H9 (cell line): ENCODE measurements around the gene TRIP6. TPM values are rescaled to one million over a fixed set of nuclear protein-coding genes. Genes with fewer than 3 reads are reported as not detected.

Experiments
- DNase-seq: peaks from one replicate; pipeline ENCODE4 v3.0.0-alpha.2; 2017
- H2AFZ ChIP-seq: one replicate; pipeline ENCODE4 v1.6.1; 2013; ENCODE audit warnings: mild to moderate bottlenecking, low read length, control low read depth, moderate library complexity
- H2AK5ac ChIP-seq: 2 replicates; pipeline ENCODE4 v1.6.1; 2013; ENCODE audit warnings: low read length, control low read depth, mixed read lengths; ENCODE audit not compliant: insufficient read length
- H2BK120ac ChIP-seq: one replicate; pipeline ENCODE4 v1.6.1; 2013; ENCODE audit warnings: low read depth, mild to moderate bottlenecking, low read length, control low read depth, inconsistent platforms; ENCODE audit not compliant: poor library complexity, severe bottlenecking
- H2BK12ac ChIP-seq: 2 replicates; pipeline ENCODE4 v1.6.1; 2013; ENCODE audit warnings: low read length, control low read depth, mixed read lengths, low read depth; ENCODE audit not compliant: insufficient read length
- H2BK15ac ChIP-seq: 2 replicates; pipeline ENCODE4 v1.6.1; 2013; ENCODE audit warnings: low read depth, low read length, control low read depth
- H2BK20ac ChIP-seq: one replicate; pipeline ENCODE4 v1.6.1; 2013; ENCODE audit warnings: low read depth, mild to moderate bottlenecking, low read length, control low read depth, inconsistent platforms; ENCODE audit not compliant: poor library complexity, severe bottlenecking
- H2BK5ac ChIP-seq: 2 replicates; pipeline ENCODE4 v1.6.1; 2013; ENCODE audit warnings: low read length, control low read depth, mixed read lengths; ENCODE audit not compliant: insufficient read length
- H3K14ac ChIP-seq: 2 replicates; pipeline ENCODE4 v1.6.1; 2013; ENCODE audit warnings: low read length, control low read depth; ENCODE audit not compliant: insufficient read depth
- H3K18ac ChIP-seq: 2 replicates; pipeline ENCODE4 v1.6.1; 2013; ENCODE audit warnings: low read depth, mild to moderate bottlenecking, mixed read lengths, low read length, control low read depth; ENCODE audit not compliant: insufficient read length
- H3K23ac ChIP-seq: 2 replicates; pipeline ENCODE4 v1.6.1; 2013; ENCODE audit warnings: low read length, control low read depth, mixed read lengths, low read depth; ENCODE audit not compliant: insufficient read length
- H3K23me2 ChIP-seq: 2 replicates; pipeline ENCODE4 v1.6.1; 2013; ENCODE audit warnings: low read depth, mild to moderate bottlenecking, mixed read lengths, low read length, control low read depth; ENCODE audit not compliant: insufficient read length, poor library complexity, severe bottlenecking
- H3K27ac ChIP-seq: 2 replicates; pipeline ENCODE4 v1.5.1; 2013; ENCODE audit warnings: low read length, control low read depth, mixed read lengths, low read depth; ENCODE audit not compliant: insufficient read length
- H3K27me3 ChIP-seq: 2 replicates; pipeline ENCODE4 v1.6.1; 2013; ENCODE audit warnings: low read length, control low read depth, inconsistent platforms; ENCODE audit not compliant: insufficient read depth
- H3K4ac ChIP-seq: 2 replicates; pipeline ENCODE4 v1.6.1; 2013; ENCODE audit warnings: low read depth, mild to moderate bottlenecking, control low read depth, inconsistent platforms, low read length, moderate library complexity
- H3K4me1 ChIP-seq: 2 replicates; pipeline ENCODE4 v1.6.1; 2013; ENCODE audit warnings: low read length, control low read depth, inconsistent platforms; ENCODE audit not compliant: insufficient read depth
- H3K4me2 ChIP-seq: 2 replicates; pipeline ENCODE4 v1.6.1; 2013; ENCODE audit warnings: low read length, control low read depth, mixed read lengths; ENCODE audit not compliant: insufficient read length, insufficient read depth
- H3K56ac ChIP-seq: 2 replicates; pipeline ENCODE4 v1.6.1; 2013; ENCODE audit warnings: low read depth, mild to moderate bottlenecking, mixed read lengths, low read length, control low read depth; ENCODE audit not compliant: insufficient read length
- H3K79me1 ChIP-seq: 2 replicates; pipeline ENCODE4 v1.6.1; 2013; ENCODE audit warnings: low read depth, mild to moderate bottlenecking, moderate library complexity, low read length, control low read depth, inconsistent platforms; ENCODE audit not compliant: insufficient read depth, poor library complexity, severe bottlenecking
- H3K79me2 ChIP-seq: 2 replicates; pipeline ENCODE4 v1.6.1; 2013; ENCODE audit warnings: low read length, control low read depth, inconsistent platforms; ENCODE audit not compliant: insufficient read depth
- H3K9ac ChIP-seq: 2 replicates; pipeline ENCODE4 v1.6.1; 2013; ENCODE audit warnings: low read length, control low read depth, mixed read lengths; ENCODE audit not compliant: insufficient read length; ENCODE audit errors: extremely low read depth
- H3K9me3 ChIP-seq: one replicate; pipeline ENCODE4 v1.6.1; 2013; ENCODE audit warnings: low read depth, low read length, inconsistent platforms; ENCODE audit not compliant: control insufficient read depth
- H3T11ph ChIP-seq: one replicate; pipeline ENCODE4 v1.6.1; 2013; ENCODE audit warnings: mild to moderate bottlenecking, low read length, control low read depth, inconsistent platforms
- H4K20me1 ChIP-seq: one replicate; pipeline ENCODE4 v1.6.1; 2013; ENCODE audit not compliant: control insufficient read depth, insufficient read length, insufficient read depth
- H4K5ac ChIP-seq: 2 replicates; pipeline ENCODE4 v1.6.1; 2013; ENCODE audit warnings: low read depth, mild to moderate bottlenecking, mixed read lengths, low read length, control low read depth; ENCODE audit not compliant: insufficient read length
- H4K8ac ChIP-seq: replicated peaks from 2 replicates; pipeline ENCODE4 v1.6.1; 2013; ENCODE audit warnings: low read length, control low read depth, mixed read lengths, low read depth; ENCODE audit not compliant: insufficient read length
- H4K91ac ChIP-seq: 2 replicates; pipeline ENCODE4 v1.6.1; 2013; ENCODE audit warnings: low read depth, mild to moderate bottlenecking, moderate library complexity, mixed read lengths, low read length, control low read depth; ENCODE audit not compliant: insufficient read length
- H3K27ac Mint-ChIP-seq, 3 experiments: 2 replicates in 2 of 3; 3 replicates in 1 of 3; pipeline ENCODE4 v1.8.0; 2020 to 2021; ENCODE audit warnings: mixed read lengths in 3 of 3, mild to moderate bottlenecking in 1 of 3, moderate library complexity in 1 of 3
- H3K27me3 Mint-ChIP-seq: 2 replicates; pipeline ENCODE4 v1.8.0; 2021; ENCODE audit warnings: low read depth, mild to moderate bottlenecking, moderate library complexity, mixed read lengths
- H3K36me3 Mint-ChIP-seq, 3 experiments: 2 replicates in 2 of 3; 3 replicates in 1 of 3; pipeline ENCODE4 v1.8.0; 2020 to 2021; ENCODE audit warnings: low read depth in 3 of 3, mixed read lengths in 3 of 3; ENCODE audit not compliant: insufficient read depth in 1 of 3
- H3K4me1 Mint-ChIP-seq, 2 experiments: 2 replicates each; pipeline ENCODE4 v1.8.0; 2020; ENCODE audit warnings: mixed read lengths in 2 of 2
- H3K4me3 Mint-ChIP-seq, 2 experiments: 2 replicates in 1 of 2; 3 replicates in 1 of 2; pipeline ENCODE4 v1.8.0; 2020 to 2021; ENCODE audit warnings: mild to moderate bottlenecking in 2 of 2, mixed read lengths in 2 of 2, moderate library complexity in 1 of 2
- H3K9me3 Mint-ChIP-seq, 2 experiments: 2 replicates in 1 of 2; 3 replicates in 1 of 2; pipeline ENCODE4 v1.8.0; 2020; ENCODE audit warnings: mild to moderate bottlenecking in 2 of 2, mixed read lengths in 2 of 2, moderate library complexity in 1 of 2
- WGBS: extraction: QIAGEN DNeasy Blood & Tissue Kit; methylation state at CpG from one replicate; pipeline ENCODE4 v1.1.7; 2013; ENCODE audit warnings: missing lambda C conversion rate, low lambda C conversion rate, mixed read lengths; ENCODE audit not compliant: insufficient read length; ENCODE audit errors: extremely low coverage; 5-methylcytosine and 5-hydroxymethylcytosine counted together
- total RNA-seq: library from RNA; stranded (reverse); gene quantifications from 2 replicates; pipeline ENCODE4 v1.2.1, GENCODE V29; 2021
- TF ChIP-seq, protein P1 (sequence below): fragments of 200-600 bp; sonication (generic); conservative IDR thresholded peaks from 3 replicates; pipeline ENCODE4 v1.8.0; 2021; ENCODE audit warnings: antibody characterized with exemption, mild to moderate bottlenecking

The TRIP6 gene
- total RNA-seq, 1 experiment from 2014 or later = 122 TPM

DNA sequence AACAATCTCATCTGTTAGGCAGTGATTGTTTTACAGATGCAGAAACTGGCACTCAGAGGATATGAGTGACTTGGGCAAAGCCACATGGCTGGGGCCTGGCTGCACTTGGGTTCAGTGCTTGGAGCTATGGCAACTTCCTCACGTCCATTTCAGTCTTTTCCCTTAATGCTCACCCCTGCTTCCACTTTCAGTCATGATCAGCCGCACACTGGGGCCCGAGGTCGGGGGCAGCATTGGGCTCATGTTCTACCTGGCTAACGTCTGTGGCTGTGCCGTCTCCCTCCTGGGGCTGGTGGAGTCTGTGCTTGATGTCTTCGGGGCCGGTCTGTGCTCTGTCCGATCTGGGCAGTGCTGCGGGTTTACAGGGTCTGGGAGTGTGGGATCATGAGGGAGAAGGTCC is 11.7 kb upstream of the TRIP6 start:
- Histone ChIP-seq H3K9me3 (no peaks in the 10 kb centered on the region), H3K14ac (no peak overlapping the region; the same call in 1 of the 2 replicates), H2BK120ac (no peak overlapping the region), H3K56ac (no peak overlapping the region), H3K9ac (no peak overlapping the region), H2BK20ac (no peak overlapping the region), H3K4me1 (no peaks in the 10 kb centered on the region), H3K27ac (no peak overlapping the region), H4K20me1 (no peaks in the 10 kb centered on the region), H3K27me3 (no peaks in the 10 kb centered on the region), H2AFZ (no peak overlapping the region), H2BK5ac (no peak overlapping the region), H3T11ph (no peak overlapping the region), H3K23me2 (peaks cover 4% of the 10 kb centered on the region), H3K23ac (no peak overlapping the region), H3K79me2 (peaks cover 2% of the 10 kb centered on the region; the same call in 1 of the 2 replicates), H3K79me1 (peaks cover 3% of the 10 kb centered on the region), H2BK12ac (no peak overlapping the region), H4K8ac (no peak overlapping the region), H4K5ac (no peak overlapping the region), H2BK15ac (no peak overlapping the region), H3K4ac (no peak overlapping the region), H4K91ac (no peak overlapping the region), H2AK5ac (no peak overlapping the region), H3K18ac (no peak overlapping the region), H3K4me2 (no peak overlapping the region)
- peaks cover 7 to 26% (median 23%) of the 10 kb centered on the region in 3 experiments; a peak in 6 of 7 replicates for H3K36me3 Mint-ChIP-seq
- DNase-seq = no peak
- H3K27me3 Mint-ChIP-seq = no peaks in the 10 kb centered on the region
- TF ChIP-seq, protein P1, sequence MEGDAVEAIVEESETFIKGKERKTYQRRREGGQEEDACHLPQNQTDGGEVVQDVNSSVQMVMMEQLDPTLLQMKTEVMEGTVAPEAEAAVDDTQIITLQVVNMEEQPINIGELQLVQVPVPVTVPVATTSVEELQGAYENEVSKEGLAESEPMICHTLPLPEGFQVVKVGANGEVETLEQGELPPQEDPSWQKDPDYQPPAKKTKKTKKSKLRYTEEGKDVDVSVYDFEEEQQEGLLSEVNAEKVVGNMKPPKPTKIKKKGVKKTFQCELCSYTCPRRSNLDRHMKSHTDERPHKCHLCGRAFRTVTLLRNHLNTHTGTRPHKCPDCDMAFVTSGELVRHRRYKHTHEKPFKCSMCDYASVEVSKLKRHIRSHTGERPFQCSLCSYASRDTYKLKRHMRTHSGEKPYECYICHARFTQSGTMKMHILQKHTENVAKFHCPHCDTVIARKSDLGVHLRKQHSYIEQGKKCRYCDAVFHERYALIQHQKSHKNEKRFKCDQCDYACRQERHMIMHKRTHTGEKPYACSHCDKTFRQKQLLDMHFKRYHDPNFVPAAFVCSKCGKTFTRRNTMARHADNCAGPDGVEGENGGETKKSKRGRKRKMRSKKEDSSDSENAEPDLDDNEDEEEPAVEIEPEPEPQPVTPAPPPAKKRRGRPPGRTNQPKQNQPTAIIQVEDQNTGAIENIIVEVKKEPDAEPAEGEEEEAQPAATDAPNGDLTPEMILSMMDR = no peak
- WGBS = no CpG with 5 or more reads among the region's 10 CpGs
- no peaks in the 10 kb centered on the region; a peak in 1 of 5 replicates for H3K9me3 Mint-ChIP-seq
- peaks cover 6 to 10% of the 10 kb centered on the region in 2 experiments; a peak in 2 of 4 replicates for H3K4me1 Mint-ChIP-seq
- H3K27ac Mint-ChIP-seq = no peak overlapping the region; a peak in 3 of 7 replicates
- H3K4me3 Mint-ChIP-seq = peak overlapping the region in 1 of 2 experiments; percentile 34; a peak in 1 of 5 replicates
